DMS153 treated with DMSO at 0.1 percent for 48 hours (cell line): ENCODE measurements around the gene ABCB6.

ENCODE experiments used
- DNase-seq: peaks from one replicate; lab custom pipeline; 2025; ENCODE audit not compliant: unreplicated experiment; lab: John Stamatoyannopoulos, UW

Gene ABCB6

GRCh38 chr2:219245899-219246230, 27.1 kb upstream of the ABCB6 start:
- DNase-seq: no peak

GRCh38 chr2:219245148-219245898, 26.6 kb upstream of the ABCB6 start, which contains the start of the genes GLB1L and STK16:
GLB1L (minus strand) TSS chr2:219245444; CDS start chr2:219243573, 1,871 bp downstream.
STK16 (plus strand) TSS chr2:219245479; CDS start chr2:219246000, 521 bp downstream.
- peak; percentile 54 for DNase-seq

- DNase-seq: no peak
Measured at GRCh38 chr2:219244789-219245147, 26.0 kb upstream of the ABCB6 start.

- no peak for DNase-seq
Measured at GRCh38 chr2:219243291-219243761, 24.6 kb upstream of the ABCB6 start.

GRCh38 chr2:219234331-219234730, 15.6 kb upstream of the ABCB6 start:
- DNase-seq: no peak

GRCh38 chr2:219230059-219230540, 11.3 kb upstream of the ABCB6 start:
- DNase-seq: no peak

GRCh38 chr2:219229305-219230058, 10.7 kb upstream of the ABCB6 start, which contains the start of the genes ANKZF1 and ATG9A:
ANKZF1 (plus strand) TSS chr2:219229806; CDS start chr2:219230258, 452 bp downstream.
ATG9A (minus strand) TSS chr2:219229636; CDS start chr2:219228024, 1,612 bp downstream.
- peak; percentile 96 for DNase-seq

GRCh38 chr2:219228911-219229304, 10.2 kb upstream of the ABCB6 start:
- DNase-seq: no peak

- no peak for DNase-seq
Measured at GRCh38 chr2:219228041-219228910, 9.5 kb upstream of the ABCB6 start.

GRCh38 chr2:219225350-219225749, 6.6 kb upstream of the ABCB6 start:
- DNase-seq: no peak

- no peak for DNase-seq
Measured at GRCh38 chr2:219223831-219224610, 5.3 kb upstream of the ABCB6 start.

GRCh38 chr2:219221957-219222518, 3.3 kb upstream of the ABCB6 start:
- DNase-seq: no peak

GRCh38 chr2:219220652-219221402, 2.1 kb upstream of the ABCB6 start:
- no peak for DNase-seq

GRCh38 chr2:219219784-219220532, 1.2 kb upstream of the ABCB6 start:
- no peak for DNase-seq

- DNase-seq: no peak
Measured at GRCh38 chr2:219218217-219218731, 484 bp downstream of the ABCB6 start.

- DNase-seq: no peak
Measured at GRCh38 chr2:219216535-219216915, 2.2 kb downstream of the ABCB6 start.

GRCh38 chr2:219215871-219216534, 2.8 kb downstream of the ABCB6 start:
- no peak for DNase-seq

GRCh38 chr2:219214786-219215185, 4.0 kb downstream of the ABCB6 start:
- no peak for DNase-seq
